ENCODE measurements around the gene IRX2. TPM values are rescaled to one million over a fixed set of nuclear protein-coding genes. Genes with fewer than 3 reads are reported as not detected.

IRX2 gene
- not detected for total RNA-seq

DNA sequence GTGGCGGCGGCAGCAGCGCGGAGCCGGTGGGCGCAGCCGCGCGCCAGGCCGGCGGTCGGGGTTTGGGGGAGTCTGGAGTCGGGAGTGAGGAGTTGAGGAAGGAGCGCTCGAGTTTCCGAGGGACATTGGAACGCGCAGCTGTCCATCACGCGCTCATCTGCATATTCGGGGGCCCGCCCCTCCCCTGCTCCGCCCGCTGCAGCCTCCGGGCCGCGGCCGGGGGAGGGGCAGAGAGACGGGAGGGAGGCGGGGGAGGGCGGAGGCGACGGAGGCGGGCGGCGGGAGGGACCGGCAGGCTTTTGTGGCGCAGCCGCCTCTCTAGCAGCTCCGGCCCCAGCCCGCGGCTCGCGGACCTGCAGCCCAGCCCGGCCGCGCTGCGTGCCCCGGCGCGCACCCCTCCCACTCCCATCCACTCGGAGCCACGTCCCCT lies at the start of gene IRX2:
TSS of gene IRX2 (minus strand) at position 86 of the 430 bp plus-strand sequence. CDS start 264 bp downstream, outside the sequence.
- Histone ChIP-seq H3K27me3 (peaks cover 97% of the 10 kb centered on the region), H3K9me3 (no peaks in the 10 kb centered on the region), H3K4me1 (peaks cover 0 to 29% (median 20%) of the 10 kb centered on the region in 4 donors), H3K4me3 (peak within 1 kb of the TSS in 3 of 4 donors; percentile 23 to 34 (median 33)), H3K27ac (no peak within 1 kb of the TSS), H3K36me3 (no peaks in the 10 kb centered on the region)
- intact Hi-C loops (cut with DNase I; ENCODE audit: low total_unique reads) (no loop called here), in situ Hi-C loops (cut with MboI; ENCODE audit: low pct_ligation_motif_present in 1 of 4, low pct_unique_long_range_greater_than_20kb in 1 of 4, low sequenced_read_pairs in 3 of 4) (no loop called here)
- DNase-seq = peak; percentile 32
- TF ChIP-seq EP300 (IDR thresholded peaks at IDR 0.05; ENCODE audit: low read depth) (no peak), POLR2AphosphoS5 (IDR thresholded peaks at IDR 0.05) (no peak), POLR2A (IDR thresholded peaks at IDR 0.05) (no peak)
- TF ChIP-seq, protein P1, sequence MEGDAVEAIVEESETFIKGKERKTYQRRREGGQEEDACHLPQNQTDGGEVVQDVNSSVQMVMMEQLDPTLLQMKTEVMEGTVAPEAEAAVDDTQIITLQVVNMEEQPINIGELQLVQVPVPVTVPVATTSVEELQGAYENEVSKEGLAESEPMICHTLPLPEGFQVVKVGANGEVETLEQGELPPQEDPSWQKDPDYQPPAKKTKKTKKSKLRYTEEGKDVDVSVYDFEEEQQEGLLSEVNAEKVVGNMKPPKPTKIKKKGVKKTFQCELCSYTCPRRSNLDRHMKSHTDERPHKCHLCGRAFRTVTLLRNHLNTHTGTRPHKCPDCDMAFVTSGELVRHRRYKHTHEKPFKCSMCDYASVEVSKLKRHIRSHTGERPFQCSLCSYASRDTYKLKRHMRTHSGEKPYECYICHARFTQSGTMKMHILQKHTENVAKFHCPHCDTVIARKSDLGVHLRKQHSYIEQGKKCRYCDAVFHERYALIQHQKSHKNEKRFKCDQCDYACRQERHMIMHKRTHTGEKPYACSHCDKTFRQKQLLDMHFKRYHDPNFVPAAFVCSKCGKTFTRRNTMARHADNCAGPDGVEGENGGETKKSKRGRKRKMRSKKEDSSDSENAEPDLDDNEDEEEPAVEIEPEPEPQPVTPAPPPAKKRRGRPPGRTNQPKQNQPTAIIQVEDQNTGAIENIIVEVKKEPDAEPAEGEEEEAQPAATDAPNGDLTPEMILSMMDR (IDR thresholded peaks at IDR 0.05) = no peak
- 26% methylated on average over 29 of the region's 53 CpGs; no CpG with 5 or more reads in 1 of the 2 donors for WGBS, 2 donors (ENCODE audit: low coverage in 1 of 2)

DNA sequence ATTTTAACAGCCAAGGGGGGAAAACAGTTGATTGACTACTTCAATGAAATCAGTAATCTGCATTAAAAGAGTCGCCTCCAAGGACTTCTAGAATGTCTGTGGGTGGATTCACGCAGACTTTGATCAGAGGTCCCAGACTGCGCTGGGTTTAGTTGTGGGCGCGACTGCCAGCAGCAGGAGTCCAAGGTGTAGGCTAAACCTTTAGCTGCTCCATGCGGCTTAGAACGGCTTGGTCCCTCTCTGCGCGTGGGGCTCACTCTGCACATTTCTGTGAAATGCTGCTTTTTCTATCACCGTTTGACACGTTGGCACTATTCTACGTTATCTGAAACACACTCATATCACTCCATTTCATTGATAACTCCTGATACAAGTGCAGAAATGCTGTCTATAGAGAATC lies 48.6 kb upstream of the IRX2 start:
- intact Hi-C loops (cut with DNase I; ENCODE audit: low total_unique reads) (no loop called here), in situ Hi-C loops (cut with MboI; ENCODE audit: low pct_ligation_motif_present in 1 of 4, low pct_unique_long_range_greater_than_20kb in 1 of 4, low sequenced_read_pairs in 3 of 4) (no loop called here)
- Histone ChIP-seq H3K4me1 (no peaks in the 10 kb centered on the region), H3K9me3 (no peaks in the 10 kb centered on the region), H3K27ac (no peak overlapping the region), H3K4me3 (no peak overlapping the region), H3K36me3 (no peaks in the 10 kb centered on the region), H3K27me3 (no peaks in the 10 kb centered on the region)
- TF ChIP-seq, protein P1 (IDR thresholded peaks at IDR 0.05) = no peak
- TF ChIP-seq EP300 (IDR thresholded peaks at IDR 0.05; ENCODE audit: low read depth) = no peak
- TF ChIP-seq POLR2A (IDR thresholded peaks at IDR 0.05) = no peak
- TF ChIP-seq POLR2AphosphoS5 (IDR thresholded peaks at IDR 0.05) = no peak
- no peak for DNase-seq
- WGBS, 2 donors (ENCODE audit: low coverage in 1 of 2) = 70 to 88% methylated on average over 7 to 12 of the region's 12 CpGs

DNA sequence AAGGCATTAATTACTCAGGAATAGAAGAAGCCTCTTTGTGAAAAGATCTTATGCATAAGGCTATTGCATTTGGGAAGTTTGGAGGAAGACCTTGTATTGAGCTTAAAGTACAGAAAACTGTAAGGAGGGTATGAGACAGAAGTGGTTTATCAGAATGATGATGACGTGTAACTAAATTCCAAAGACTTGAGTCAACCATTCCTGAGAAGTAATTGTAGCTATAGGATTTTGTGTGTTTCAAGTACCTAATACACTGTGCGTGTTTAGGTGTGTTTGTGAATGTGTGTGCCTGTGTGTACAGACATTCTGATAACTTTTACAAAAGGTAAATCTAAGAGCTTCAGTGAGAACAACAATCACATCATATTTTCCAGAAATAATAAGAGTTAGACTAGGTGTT lies 46.5 kb upstream of the IRX2 start:
- 74 to 75% methylated on average over 2 of the region's 2 CpGs for WGBS, 2 donors (ENCODE audit: low coverage in 1 of 2)
- H3K27me3 ChIP-seq = no peaks in the 10 kb centered on the region
- H3K27ac ChIP-seq = no peak overlapping the region
- TF ChIP-seq POLR2A (IDR thresholded peaks at IDR 0.05) (no peak), POLR2AphosphoS5 (IDR thresholded peaks at IDR 0.05) (no peak), EP300 (IDR thresholded peaks at IDR 0.05; ENCODE audit: low read depth) (no peak)
- TF ChIP-seq, protein P1 (IDR thresholded peaks at IDR 0.05) = no peak
- no peak for DNase-seq
- no peak overlapping the region for H3K4me3 ChIP-seq
- H3K9me3 ChIP-seq = no peaks in the 10 kb centered on the region
- H3K36me3 ChIP-seq = no peaks in the 10 kb centered on the region
- H3K4me1 ChIP-seq = no peaks in the 10 kb centered on the region
- in situ Hi-C loops (cut with MboI; ENCODE audit: low pct_ligation_motif_present in 1 of 4, low pct_unique_long_range_greater_than_20kb in 1 of 4, low sequenced_read_pairs in 3 of 4) (no loop called here), intact Hi-C loops (cut with DNase I; ENCODE audit: low total_unique reads) (no loop called here)

DNA sequence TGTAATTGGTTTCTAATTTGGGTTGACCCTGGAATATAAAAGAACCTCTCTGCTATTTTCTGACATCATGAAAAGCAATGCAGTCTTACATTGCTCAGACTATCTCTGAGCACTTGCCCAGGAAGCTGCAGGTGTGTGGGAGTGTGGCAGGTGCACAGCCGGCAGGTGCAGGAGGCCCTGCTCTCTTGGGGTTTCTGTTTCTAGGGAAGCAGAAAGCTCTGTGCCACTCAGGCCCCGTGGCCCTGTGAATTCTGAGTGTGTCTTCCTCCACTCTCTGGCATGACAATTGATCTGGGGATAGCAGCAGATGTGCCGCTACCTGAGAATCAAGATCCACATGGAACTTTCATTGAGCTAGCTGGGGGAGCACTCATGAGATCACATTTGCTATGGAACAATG lies 45.7 kb upstream of the IRX2 start:
- TF ChIP-seq POLR2A (IDR thresholded peaks at IDR 0.05) (no peak), EP300 (IDR thresholded peaks at IDR 0.05; ENCODE audit: low read depth) (no peak)
- in situ Hi-C loops (cut with MboI; ENCODE audit: low pct_ligation_motif_present in 1 of 4, low pct_unique_long_range_greater_than_20kb in 1 of 4, low sequenced_read_pairs in 3 of 4) = no loop called here
- intact Hi-C loops (cut with DNase I; ENCODE audit: low total_unique reads) = no loop called here
- no peaks in the 10 kb centered on the region for H3K4me1 ChIP-seq
- H3K27ac ChIP-seq = no peak overlapping the region
- H3K36me3 ChIP-seq = no peaks in the 10 kb centered on the region
- H3K27me3 ChIP-seq = no peaks in the 10 kb centered on the region
- H3K4me3 ChIP-seq = no peak overlapping the region
- H3K9me3 ChIP-seq = no peaks in the 10 kb centered on the region
- DNase-seq = no peak
- WGBS, 2 donors (ENCODE audit: low coverage in 1 of 2) = 49 to 52% methylated on average over 3 of the region's 3 CpGs

DNA sequence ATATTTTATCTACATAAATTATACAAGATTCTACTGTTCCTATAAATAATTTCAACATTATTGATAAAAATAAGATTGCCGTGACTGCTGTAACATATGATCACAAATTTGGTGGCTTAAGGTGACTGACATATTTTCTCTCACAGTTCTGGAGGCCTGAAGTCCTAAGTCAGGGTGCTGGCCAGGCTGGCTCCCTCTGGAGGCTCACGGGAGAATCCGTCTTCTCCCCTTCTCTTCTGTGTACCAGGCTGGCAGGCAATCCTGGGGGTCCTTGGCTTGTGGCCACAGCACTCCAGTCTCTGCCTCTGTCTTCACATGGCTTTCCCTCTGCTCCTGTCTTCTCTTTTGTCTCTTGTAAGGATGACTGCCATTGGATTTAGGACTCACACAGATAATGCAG lies 31.7 kb upstream of the IRX2 start:
- WGBS, 2 donors (ENCODE audit: low coverage in 1 of 2) = 64 to 70% methylated on average over 2 to 3 of the region's 3 CpGs
- H3K4me1 ChIP-seq = no peaks in the 10 kb centered on the region
- no peak for DNase-seq
- H3K27me3 ChIP-seq = no peaks in the 10 kb centered on the region
- intact Hi-C loops (cut with DNase I; ENCODE audit: low total_unique reads) = no loop called here
- H3K4me3 ChIP-seq = no peak overlapping the region
- no peaks in the 10 kb centered on the region for H3K9me3 ChIP-seq
- no peaks in the 10 kb centered on the region for H3K36me3 ChIP-seq
- in situ Hi-C loops (cut with MboI; ENCODE audit: low pct_ligation_motif_present in 1 of 4, low pct_unique_long_range_greater_than_20kb in 1 of 4, low sequenced_read_pairs in 3 of 4) = no loop called here
- TF ChIP-seq EP300 (IDR thresholded peaks at IDR 0.05; ENCODE audit: low read depth) (no peak), POLR2AphosphoS5 (IDR thresholded peaks at IDR 0.05) (no peak), POLR2A (IDR thresholded peaks at IDR 0.05) (no peak)
- TF ChIP-seq, protein P1 (IDR thresholded peaks at IDR 0.05) = no peak
- no peak overlapping the region for H3K27ac ChIP-seq

Data from transverse colon (tissue), 4 donors.